HS-27A (cell line): ENCODE measurements around the gene PITRM1.
A peak's percentile ranks its signal among the peaks of the same experiment; 100 is the strongest.
"Not testable (repeated sequence)": the region's sequence is repeated elsewhere in the genome, so short reads cannot be mapped to it uniquely, and the experiment has no call there.

Experiments used
- DNase-seq: peaks from one replicate; pipeline ENCODE4 v3.0.0-alpha.2; 2012; ENCODE audit warnings: low read depth, missing footprints

Gene PITRM1

GRCh38 chr10:3197348-3198003 is 24.9 kb upstream of the PITRM1 start:
- DNase-seq: peak; percentile 61

GRCh38 chr10:3196958-3197347 is 24.4 kb upstream of the PITRM1 start:
- DNase-seq: no peak

GRCh38 chr10:3196482-3196881 is 23.9 kb upstream of the PITRM1 start:
- DNase-seq: no peak

- DNase-seq: no peak
Observed at GRCh38 chr10:3195726-3196125, 23.1 kb upstream of the PITRM1 start.

- no peak for DNase-seq
Observed at GRCh38 chr10:3195286-3195685, 22.7 kb upstream of the PITRM1 start.

- no peak for DNase-seq
Observed at GRCh38 chr10:3194871-3195270, 22.3 kb upstream of the PITRM1 start.

- no peak for DNase-seq
Observed at GRCh38 chr10:3193751-3194150, 21.2 kb upstream of the PITRM1 start.

GRCh38 chr10:3192856-3193635 is 20.5 kb upstream of the PITRM1 start:
- peak; percentile 3 for DNase-seq

- no peak for DNase-seq
Observed at GRCh38 chr10:3190817-3191216, 18.2 kb upstream of the PITRM1 start.

- not testable (repeated sequence) for DNase-seq
Observed at GRCh38 chr10:3187229-3187628, 14.6 kb upstream of the PITRM1 start.

- DNase-seq: no peak
Observed at GRCh38 chr10:3186368-3186767, 13.8 kb upstream of the PITRM1 start.

- no peak for DNase-seq
Observed at GRCh38 chr10:3185386-3185785, 12.8 kb upstream of the PITRM1 start.

GRCh38 chr10:3180355-3181025 is 7.9 kb upstream of the PITRM1 start:
- no peak for DNase-seq

GRCh38 chr10:3179174-3179573 is 6.6 kb upstream of the PITRM1 start:
- DNase-seq: no peak

GRCh38 chr10:3178042-3178441 is 5.5 kb upstream of the PITRM1 start:
- no peak for DNase-seq

- no peak for DNase-seq
Observed at GRCh38 chr10:3173171-3173878, 743 bp upstream of the PITRM1 start.

GRCh38 chr10:3172081-3172445 is 519 bp downstream of the PITRM1 start:
- no peak for DNase-seq

- not testable (repeated sequence) for DNase-seq
Observed at GRCh38 chr10:3171488-3171887, 1.1 kb downstream of the PITRM1 start.

GRCh38 chr10:3169673-3170072 is 2.9 kb downstream of the PITRM1 start:
- DNase-seq: no peak

- DNase-seq: no peak
Observed at GRCh38 chr10:3169271-3169670, 3.3 kb downstream of the PITRM1 start.

- no peak for DNase-seq
Observed at GRCh38 chr10:3167611-3168330, 4.8 kb downstream of the PITRM1 start.
